Measurements from ENCODE around the gene KRT39.

DNA sequence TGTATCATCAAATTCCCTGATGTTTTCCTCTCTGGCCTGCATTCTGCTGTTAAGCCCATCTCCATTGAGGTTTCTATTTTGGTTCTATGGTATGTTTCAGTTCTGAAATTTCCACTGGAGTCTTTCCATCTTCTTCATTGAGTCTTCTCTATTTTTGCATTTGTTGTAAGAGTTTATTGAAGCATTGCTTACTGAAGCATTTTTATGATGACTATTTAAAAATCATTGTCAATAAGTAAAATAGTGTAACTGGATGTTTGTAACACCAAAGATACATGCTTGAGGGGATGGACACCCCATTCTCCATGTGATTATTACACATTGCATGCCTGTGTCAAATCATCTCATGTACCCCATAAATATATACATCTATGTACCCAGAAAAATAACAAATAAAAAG is 8.8 kb upstream of the KRT39 start:
- TF ChIP-seq CTCF (IDR thresholded peaks at IDR 0.05) (no peak), POLR2AphosphoS5 (IDR thresholded peaks at IDR 0.05; ENCODE audit: low read depth, low read length) (no peak), SIN3A (IDR thresholded peaks at IDR 0.05; ENCODE audit: borderline replicate concordance, insufficient read depth, low read depth, low read length) (no peak)
- TF ChIP-seq, protein P1, sequence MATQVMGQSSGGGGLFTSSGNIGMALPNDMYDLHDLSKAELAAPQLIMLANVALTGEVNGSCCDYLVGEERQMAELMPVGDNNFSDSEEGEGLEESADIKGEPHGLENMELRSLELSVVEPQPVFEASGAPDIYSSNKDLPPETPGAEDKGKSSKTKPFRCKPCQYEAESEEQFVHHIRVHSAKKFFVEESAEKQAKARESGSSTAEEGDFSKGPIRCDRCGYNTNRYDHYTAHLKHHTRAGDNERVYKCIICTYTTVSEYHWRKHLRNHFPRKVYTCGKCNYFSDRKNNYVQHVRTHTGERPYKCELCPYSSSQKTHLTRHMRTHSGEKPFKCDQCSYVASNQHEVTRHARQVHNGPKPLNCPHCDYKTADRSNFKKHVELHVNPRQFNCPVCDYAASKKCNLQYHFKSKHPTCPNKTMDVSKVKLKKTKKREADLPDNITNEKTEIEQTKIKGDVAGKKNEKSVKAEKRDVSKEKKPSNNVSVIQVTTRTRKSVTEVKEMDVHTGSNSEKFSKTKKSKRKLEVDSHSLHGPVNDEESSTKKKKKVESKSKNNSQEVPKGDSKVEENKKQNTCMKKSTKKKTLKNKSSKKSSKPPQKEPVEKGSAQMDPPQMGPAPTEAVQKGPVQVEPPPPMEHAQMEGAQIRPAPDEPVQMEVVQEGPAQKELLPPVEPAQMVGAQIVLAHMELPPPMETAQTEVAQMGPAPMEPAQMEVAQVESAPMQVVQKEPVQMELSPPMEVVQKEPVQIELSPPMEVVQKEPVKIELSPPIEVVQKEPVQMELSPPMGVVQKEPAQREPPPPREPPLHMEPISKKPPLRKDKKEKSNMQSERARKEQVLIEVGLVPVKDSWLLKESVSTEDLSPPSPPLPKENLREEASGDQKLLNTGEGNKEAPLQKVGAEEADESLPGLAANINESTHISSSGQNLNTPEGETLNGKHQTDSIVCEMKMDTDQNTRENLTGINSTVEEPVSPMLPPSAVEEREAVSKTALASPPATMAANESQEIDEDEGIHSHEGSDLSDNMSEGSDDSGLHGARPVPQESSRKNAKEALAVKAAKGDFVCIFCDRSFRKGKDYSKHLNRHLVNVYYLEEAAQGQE (IDR thresholded peaks at IDR 0.05; ENCODE audit: insufficient read depth in 1 of 2, low read depth in 2 of 2, low read length in 1 of 2) = no peak
